ENCODE data around the gene ZBTB4.

DNA sequence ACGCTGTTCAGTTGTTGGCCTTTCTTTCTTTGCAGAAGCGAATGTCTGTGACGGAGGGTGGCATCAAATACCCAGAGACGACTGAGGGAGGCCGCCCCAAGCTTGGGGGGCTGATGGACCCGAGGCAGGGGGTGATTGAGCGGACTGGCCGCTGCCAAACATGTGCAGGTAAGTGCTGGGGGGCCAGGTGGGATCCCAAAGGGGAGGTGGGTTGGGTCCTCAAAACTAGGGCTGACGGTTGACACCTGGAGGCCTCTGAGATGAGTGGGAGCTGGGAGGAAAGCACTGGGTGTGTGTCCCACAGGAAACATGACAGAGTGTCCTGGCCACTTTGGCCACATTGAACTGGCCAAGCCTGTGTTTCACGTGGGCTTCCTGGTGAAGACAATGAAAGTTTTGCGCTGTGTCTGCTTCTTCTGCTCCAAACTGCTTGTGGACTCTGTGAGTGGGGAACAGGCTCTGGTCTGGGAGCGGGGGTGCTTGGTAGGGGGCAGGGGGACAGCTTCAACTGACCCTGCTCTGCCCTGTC is 16.5 kb upstream of the ZBTB4 start:
- TF ChIP-seq, protein P1, sequence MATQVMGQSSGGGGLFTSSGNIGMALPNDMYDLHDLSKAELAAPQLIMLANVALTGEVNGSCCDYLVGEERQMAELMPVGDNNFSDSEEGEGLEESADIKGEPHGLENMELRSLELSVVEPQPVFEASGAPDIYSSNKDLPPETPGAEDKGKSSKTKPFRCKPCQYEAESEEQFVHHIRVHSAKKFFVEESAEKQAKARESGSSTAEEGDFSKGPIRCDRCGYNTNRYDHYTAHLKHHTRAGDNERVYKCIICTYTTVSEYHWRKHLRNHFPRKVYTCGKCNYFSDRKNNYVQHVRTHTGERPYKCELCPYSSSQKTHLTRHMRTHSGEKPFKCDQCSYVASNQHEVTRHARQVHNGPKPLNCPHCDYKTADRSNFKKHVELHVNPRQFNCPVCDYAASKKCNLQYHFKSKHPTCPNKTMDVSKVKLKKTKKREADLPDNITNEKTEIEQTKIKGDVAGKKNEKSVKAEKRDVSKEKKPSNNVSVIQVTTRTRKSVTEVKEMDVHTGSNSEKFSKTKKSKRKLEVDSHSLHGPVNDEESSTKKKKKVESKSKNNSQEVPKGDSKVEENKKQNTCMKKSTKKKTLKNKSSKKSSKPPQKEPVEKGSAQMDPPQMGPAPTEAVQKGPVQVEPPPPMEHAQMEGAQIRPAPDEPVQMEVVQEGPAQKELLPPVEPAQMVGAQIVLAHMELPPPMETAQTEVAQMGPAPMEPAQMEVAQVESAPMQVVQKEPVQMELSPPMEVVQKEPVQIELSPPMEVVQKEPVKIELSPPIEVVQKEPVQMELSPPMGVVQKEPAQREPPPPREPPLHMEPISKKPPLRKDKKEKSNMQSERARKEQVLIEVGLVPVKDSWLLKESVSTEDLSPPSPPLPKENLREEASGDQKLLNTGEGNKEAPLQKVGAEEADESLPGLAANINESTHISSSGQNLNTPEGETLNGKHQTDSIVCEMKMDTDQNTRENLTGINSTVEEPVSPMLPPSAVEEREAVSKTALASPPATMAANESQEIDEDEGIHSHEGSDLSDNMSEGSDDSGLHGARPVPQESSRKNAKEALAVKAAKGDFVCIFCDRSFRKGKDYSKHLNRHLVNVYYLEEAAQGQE (IDR thresholded peaks at IDR 0.05; ENCODE audit: low read depth): no peak
- TF ChIP-seq, protein P2, sequence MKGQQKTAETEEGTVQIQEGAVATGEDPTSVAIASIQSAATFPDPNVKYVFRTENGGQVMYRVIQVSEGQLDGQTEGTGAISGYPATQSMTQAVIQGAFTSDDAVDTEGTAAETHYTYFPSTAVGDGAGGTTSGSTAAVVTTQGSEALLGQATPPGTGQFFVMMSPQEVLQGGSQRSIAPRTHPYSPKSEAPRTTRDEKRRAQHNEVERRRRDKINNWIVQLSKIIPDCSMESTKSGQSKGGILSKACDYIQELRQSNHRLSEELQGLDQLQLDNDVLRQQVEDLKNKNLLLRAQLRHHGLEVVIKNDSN (IDR thresholded peaks at IDR 0.05): no peak
- TF ChIP-seq CEBPB (IDR thresholded peaks at IDR 0.05) (no peak), RAD21 (IDR thresholded peaks at IDR 0.05; ENCODE audit: low read depth) (no peak), YY1 (IDR thresholded peaks at IDR 0.05; ENCODE audit: low read depth) (no peak), TEAD4 (IDR thresholded peaks at IDR 0.05) (no peak), TAF1 (IDR thresholded peaks at IDR 0.05; ENCODE audit: low read depth) (no peak), EP300 (IDR thresholded peaks at IDR 0.05; ENCODE audit: borderline replicate concordance) (no peak), ZBTB7A (IDR thresholded peaks at IDR 0.05; ENCODE audit: low read depth) (no peak), EGR1 (IDR thresholded peaks at IDR 0.05) (no peak)
- TF ChIP-seq, protein P3, sequence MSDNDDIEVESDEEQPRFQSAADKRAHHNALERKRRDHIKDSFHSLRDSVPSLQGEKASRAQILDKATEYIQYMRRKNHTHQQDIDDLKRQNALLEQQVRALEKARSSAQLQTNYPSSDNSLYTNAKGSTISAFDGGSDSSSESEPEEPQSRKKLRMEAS (IDR thresholded peaks at IDR 0.05): no peak
